ENCODE data around the gene TMEM154.

TMEM154 gene

GRCh38 chr4:152616804-152617203 lies 63.0 kb downstream of the TMEM154 start:
- H3K9me3 ChIP-seq (ENCODE audit: low read length): no peaks in the 10 kb centered on the region
- no peak overlapping the region for H3K27ac ChIP-seq (ENCODE audit: low read depth, low read length, poor library complexity, severe bottlenecking)
- no peaks in the 10 kb centered on the region for H3K36me3 ChIP-seq (ENCODE audit: insufficient read depth, low read length)
- no peaks in the 10 kb centered on the region for H3K27me3 ChIP-seq (ENCODE audit: insufficient read depth, low read length)
- H3K4me1 ChIP-seq (ENCODE audit: insufficient read depth, low read length, severe bottlenecking): no peaks in the 10 kb centered on the region
- H3K4me3 ChIP-seq (ENCODE audit: low read depth, low read length, poor library complexity, severe bottlenecking): no peak overlapping the region
- H3K9me2 ChIP-seq (ENCODE audit: low read depth, low read length): no peaks in the 10 kb centered on the region
- TF ChIP-seq CTCF (IDR thresholded peaks at IDR 0.05; ENCODE audit: low read length) (no peak), EZH2 (IDR thresholded peaks at IDR 0.05; ENCODE audit: borderline replicate concordance, low read length) (no peak)
- H2AFZ ChIP-seq (ENCODE audit: low read length): no peak overlapping the region
- H3K79me2 ChIP-seq (ENCODE audit: insufficient read depth, low read length): no peaks in the 10 kb centered on the region
- no peaks in the 10 kb centered on the region for H3F3A ChIP-seq (ENCODE audit: insufficient read depth, low read length)
- no peak overlapping the region for H3K4me2 ChIP-seq (ENCODE audit: low read length)
- H4K20me1 ChIP-seq (ENCODE audit: insufficient read depth, low read length): no peaks in the 10 kb centered on the region
- no peak overlapping the region for H3K9ac ChIP-seq (ENCODE audit: low read length)

DNA sequence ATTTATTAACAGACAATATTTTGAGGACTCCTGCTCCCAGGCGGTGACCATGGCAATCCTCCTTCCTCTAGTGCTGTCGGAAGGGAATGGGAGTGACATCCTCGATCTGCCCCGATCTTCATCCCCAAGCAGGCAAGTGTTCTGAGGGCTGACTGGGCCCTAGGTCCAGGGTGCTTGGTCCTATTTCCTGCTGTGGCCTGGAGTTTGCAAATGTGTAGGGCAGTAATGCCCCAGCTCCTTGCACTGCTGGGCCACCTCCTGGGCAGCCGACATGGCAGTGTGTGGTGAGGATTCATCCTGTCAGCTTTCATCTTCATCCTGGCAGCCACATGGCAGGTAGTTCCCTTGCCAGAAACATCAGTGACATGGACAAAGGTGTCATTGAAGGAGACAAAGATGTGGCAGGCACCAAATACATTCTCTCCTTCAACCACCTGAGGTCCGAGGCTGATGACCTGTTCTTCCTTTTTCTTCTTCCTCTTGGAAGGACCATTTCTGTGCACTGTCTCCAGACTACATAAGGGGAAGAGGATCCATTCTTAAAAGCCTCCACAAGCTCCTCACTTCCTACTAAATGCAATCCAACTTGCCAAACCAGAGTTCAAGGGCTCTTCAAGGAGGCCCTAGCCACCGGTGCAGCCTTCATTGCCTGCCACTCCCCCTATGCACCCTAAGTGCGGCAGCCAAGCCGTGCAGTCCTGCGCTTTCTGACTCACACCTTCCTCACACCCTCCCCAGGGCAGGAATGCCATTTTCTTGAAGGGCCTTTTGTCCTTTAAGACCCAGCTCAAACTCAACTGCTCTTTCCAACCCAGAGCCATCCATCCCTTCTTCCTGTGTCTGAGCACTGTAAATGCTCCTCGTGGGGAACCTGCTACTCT lies 65.7 kb downstream of the TMEM154 start:
- Histone ChIP-seq H3K9me2 (ENCODE audit: low read depth, low read length) (no peaks in the 10 kb centered on the region), H3K27ac (ENCODE audit: low read depth, low read length, poor library complexity, severe bottlenecking) (no peak overlapping the region), H2AFZ (ENCODE audit: low read length) (no peak overlapping the region), H3K9ac (ENCODE audit: low read length) (no peak overlapping the region), H3F3A (ENCODE audit: insufficient read depth, low read length) (no peaks in the 10 kb centered on the region), H4K20me1 (ENCODE audit: insufficient read depth, low read length) (no peaks in the 10 kb centered on the region), H3K4me3 (ENCODE audit: low read depth, low read length, poor library complexity, severe bottlenecking) (no peak overlapping the region), H3K27me3 (ENCODE audit: insufficient read depth, low read length) (no peaks in the 10 kb centered on the region), H3K4me1 (ENCODE audit: insufficient read depth, low read length, severe bottlenecking) (no peaks in the 10 kb centered on the region), H3K36me3 (ENCODE audit: insufficient read depth, low read length) (no peaks in the 10 kb centered on the region), H3K4me2 (ENCODE audit: low read length) (no peak overlapping the region), H3K9me3 (ENCODE audit: low read length) (no peaks in the 10 kb centered on the region), H3K79me2 (ENCODE audit: insufficient read depth, low read length) (no peaks in the 10 kb centered on the region)
- TF ChIP-seq CTCF (IDR thresholded peaks at IDR 0.05; ENCODE audit: low read length): no peak
- no peak for TF ChIP-seq EZH2 (IDR thresholded peaks at IDR 0.05; ENCODE audit: borderline replicate concordance, low read length)

DNA sequence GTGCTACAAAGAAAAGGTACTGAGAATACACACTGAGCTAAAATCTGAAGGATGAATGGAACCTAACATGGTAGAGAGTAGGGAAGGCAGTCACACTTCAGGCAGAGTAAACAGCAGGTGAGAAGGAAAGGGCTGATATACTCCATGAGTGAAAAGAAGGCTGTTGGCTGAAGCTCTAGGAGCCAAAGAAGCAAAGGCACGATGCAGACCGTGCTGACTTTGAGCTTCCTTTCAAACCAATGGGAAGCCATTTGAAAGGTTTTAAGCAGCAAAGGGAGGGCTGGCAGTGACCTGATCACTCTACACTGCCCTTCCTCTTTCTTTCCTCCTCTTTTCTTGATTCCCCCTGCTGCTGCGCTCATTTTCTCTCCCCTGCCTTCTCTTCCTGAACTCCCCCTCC lies 66.4 kb downstream of the TMEM154 start:
- no peaks in the 10 kb centered on the region for H3K9me2 ChIP-seq (ENCODE audit: low read depth, low read length)
- H3K4me3 ChIP-seq (ENCODE audit: low read depth, low read length, poor library complexity, severe bottlenecking): no peak overlapping the region
- H3K79me2 ChIP-seq (ENCODE audit: insufficient read depth, low read length): no peaks in the 10 kb centered on the region
- H3K9me3 ChIP-seq (ENCODE audit: low read length): no peaks in the 10 kb centered on the region
- no peaks in the 10 kb centered on the region for H3K27me3 ChIP-seq (ENCODE audit: insufficient read depth, low read length)
- H3K9ac ChIP-seq (ENCODE audit: low read length): no peak overlapping the region
- H3K36me3 ChIP-seq (ENCODE audit: insufficient read depth, low read length): no peaks in the 10 kb centered on the region
- H2AFZ ChIP-seq (ENCODE audit: low read length): no peak overlapping the region
- H3K27ac ChIP-seq (ENCODE audit: low read depth, low read length, poor library complexity, severe bottlenecking): no peak overlapping the region
- H3K4me2 ChIP-seq (ENCODE audit: low read length): no peak overlapping the region
- TF ChIP-seq EZH2 (IDR thresholded peaks at IDR 0.05; ENCODE audit: borderline replicate concordance, low read length) (no peak), CTCF (IDR thresholded peaks at IDR 0.05; ENCODE audit: low read length) (no peak)
- H3F3A ChIP-seq (ENCODE audit: insufficient read depth, low read length): no peaks in the 10 kb centered on the region
- no peaks in the 10 kb centered on the region for H3K4me1 ChIP-seq (ENCODE audit: insufficient read depth, low read length, severe bottlenecking)
- no peaks in the 10 kb centered on the region for H4K20me1 ChIP-seq (ENCODE audit: insufficient read depth, low read length)

All from OCI-LY1 (cell line).